ENCODE results near the gene PHKG1. TPM values are rescaled to one million over a fixed set of nuclear protein-coding genes. Genes with fewer than 3 reads are reported as not detected.
"Not testable (repeated sequence)": the region's sequence is repeated elsewhere in the genome, so short reads cannot be mapped to it uniquely, and the experiment has no call there.

Gene PHKG1
- total RNA-seq, 4 donors from 2014 or later, result 0.31 to 2.7 (median 0.57) TPM; not detected in 1

- TF ChIP-seq, protein P1, sequence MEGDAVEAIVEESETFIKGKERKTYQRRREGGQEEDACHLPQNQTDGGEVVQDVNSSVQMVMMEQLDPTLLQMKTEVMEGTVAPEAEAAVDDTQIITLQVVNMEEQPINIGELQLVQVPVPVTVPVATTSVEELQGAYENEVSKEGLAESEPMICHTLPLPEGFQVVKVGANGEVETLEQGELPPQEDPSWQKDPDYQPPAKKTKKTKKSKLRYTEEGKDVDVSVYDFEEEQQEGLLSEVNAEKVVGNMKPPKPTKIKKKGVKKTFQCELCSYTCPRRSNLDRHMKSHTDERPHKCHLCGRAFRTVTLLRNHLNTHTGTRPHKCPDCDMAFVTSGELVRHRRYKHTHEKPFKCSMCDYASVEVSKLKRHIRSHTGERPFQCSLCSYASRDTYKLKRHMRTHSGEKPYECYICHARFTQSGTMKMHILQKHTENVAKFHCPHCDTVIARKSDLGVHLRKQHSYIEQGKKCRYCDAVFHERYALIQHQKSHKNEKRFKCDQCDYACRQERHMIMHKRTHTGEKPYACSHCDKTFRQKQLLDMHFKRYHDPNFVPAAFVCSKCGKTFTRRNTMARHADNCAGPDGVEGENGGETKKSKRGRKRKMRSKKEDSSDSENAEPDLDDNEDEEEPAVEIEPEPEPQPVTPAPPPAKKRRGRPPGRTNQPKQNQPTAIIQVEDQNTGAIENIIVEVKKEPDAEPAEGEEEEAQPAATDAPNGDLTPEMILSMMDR (IDR thresholded peaks at IDR 0.05), result no peak
- no peak for TF ChIP-seq POLR2A (IDR thresholded peaks at IDR 0.05)
- H3K4me1 ChIP-seq, result peaks cover 6 to 24% (median 13%) of the 10 kb centered on the region in 3 donors
- H3K4me3 ChIP-seq, result no peak overlapping the region
- peaks cover 0 to 69% (median 3%) of the 10 kb centered on the region in 3 donors for H3K36me3 ChIP-seq
- H3K27ac ChIP-seq, result peak overlapping the region in 1 of 4 donors; percentile 21
- H3K27me3 ChIP-seq, result no peaks in the 10 kb centered on the region
- intact Hi-C loops (cut with DNase I), result no loop called here
- WGBS, 2 donors, result 46 to 58% methylated on average over 7 to 9 of the region's 13 CpGs
- DNase-seq, result no peak
- no peaks in the 10 kb centered on the region for H3K9me3 ChIP-seq
These were observed 9.5 kb downstream of the PHKG1 start for GRCh38 chr7:56083150-56083785.

GRCh38 chr7:56081626-56082340 is 11.0 kb downstream of the PHKG1 start:
- Histone ChIP-seq H3K27me3 (no peaks in the 10 kb centered on the region), H3K4me3 (no peak overlapping the region), H3K36me3 (peaks cover 0 to 71% (median 5%) of the 10 kb centered on the region in 3 donors), H3K4me1 (peaks cover 6 to 24% (median 13%) of the 10 kb centered on the region in 3 donors), H3K27ac (no peak overlapping the region), H3K9me3 (no peaks in the 10 kb centered on the region)
- WGBS, 2 donors, result 93 to 94% methylated on average over 5 to 11 of the region's 29 CpGs
- intact Hi-C loops (cut with DNase I), result no loop called here
- TF ChIP-seq, protein P1 (IDR thresholded peaks at IDR 0.05), result no peak
- TF ChIP-seq POLR2A (IDR thresholded peaks at IDR 0.05), result no peak
- no peak for DNase-seq

DNA sequence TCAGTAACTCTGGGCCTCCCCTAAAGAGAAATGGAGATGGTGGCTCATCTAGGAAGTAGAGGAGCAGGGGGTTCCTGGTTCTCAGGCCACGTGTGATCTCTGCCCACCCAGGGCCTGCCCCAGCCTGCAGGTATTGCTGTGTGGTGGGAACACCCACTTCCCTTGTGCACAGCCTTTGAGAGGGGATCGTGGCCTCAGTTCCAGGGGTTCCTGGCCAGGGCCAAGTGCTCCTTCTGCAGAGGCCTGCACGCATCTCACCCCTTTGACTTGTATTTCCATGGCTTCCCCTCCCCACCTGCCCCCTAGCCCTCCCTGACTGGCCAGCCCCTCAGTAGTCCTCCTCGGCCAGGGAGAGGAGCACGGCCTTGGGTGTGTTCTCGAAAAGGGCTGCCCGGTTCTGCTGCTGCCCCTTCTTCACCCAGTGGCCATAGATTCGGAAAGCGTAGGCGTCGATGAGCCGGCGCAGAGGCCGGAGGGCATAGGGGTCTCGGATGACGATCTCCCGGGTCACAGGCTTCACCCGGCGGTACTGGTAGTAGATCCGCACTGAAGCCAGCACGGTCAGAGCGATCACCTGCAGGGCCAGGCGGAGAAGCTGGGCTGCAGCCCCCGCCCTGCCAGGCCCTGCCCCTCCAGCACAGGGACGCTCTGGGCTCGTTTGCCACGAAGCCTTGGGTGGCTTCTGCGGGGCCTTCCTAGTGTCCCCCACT is 11.9 kb downstream of the PHKG1 start:
- peaks cover 6 to 31% (median 13%) of the 10 kb centered on the region in 3 donors for H3K4me1 ChIP-seq
- H3K9me3 ChIP-seq; H3K27me3 ChIP-seq; H3K4me3 ChIP-seq; DNase-seq; intact Hi-C loops (cut with DNase I): not testable (repeated sequence)
- WGBS, 2 donors, result 60% methylated on average over 1 of the region's 28 CpGs; no CpG with 5 or more reads in 1 of the 2 donors
- H3K27ac ChIP-seq, result peak overlapping the region in 2 of 4 donors; percentile 51 to 74
- peaks cover 0 to 67% (median 5%) of the 10 kb centered on the region in 3 donors for H3K36me3 ChIP-seq

- intact Hi-C loops (cut with DNase I), result no loop called here
- Histone ChIP-seq H3K27me3 (no peaks in the 10 kb centered on the region), H3K4me3 (no peak overlapping the region), H3K9me3 (no peaks in the 10 kb centered on the region), H3K36me3 (peaks cover 0 to 55% (median 5%) of the 10 kb centered on the region in 3 donors), H3K27ac (peak overlapping the region; percentile 51 to 84 (median 62)), H3K4me1 (peaks cover 6 to 33% (median 14%) of the 10 kb centered on the region in 3 donors)
- 46 to 52% methylated on average over 2 to 10 of the region's 12 CpGs for WGBS, 2 donors
- DNase-seq, result no peak
- TF ChIP-seq POLR2A (IDR thresholded peaks at IDR 0.05), result no peak
- TF ChIP-seq, protein P1 (IDR thresholded peaks at IDR 0.05), result peak in 4 of 6 experiments; percentile 37 to 58 (median 45)
These were observed 13.1 kb downstream of the PHKG1 start for GRCh38 chr7:56079450-56080185.

GRCh38 chr7:56078196-56078595 is 14.6 kb downstream of the PHKG1 start:
- Histone ChIP-seq H3K27me3 (no peaks in the 10 kb centered on the region), H3K36me3 (peaks cover 0 to 58% (median 5%) of the 10 kb centered on the region in 3 donors), H3K27ac (no peak overlapping the region), H3K4me3 (no peak overlapping the region), H3K9me3 (no peaks in the 10 kb centered on the region), H3K4me1 (peaks cover 6 to 34% (median 14%) of the 10 kb centered on the region in 3 donors)
- intact Hi-C loops (cut with DNase I), result no loop called here
- WGBS, 2 donors, result 90 to 91% methylated on average over 14 of the region's 16 CpGs
- DNase-seq, result no peak
- TF ChIP-seq, protein P1 (IDR thresholded peaks at IDR 0.05), result no peak
- no peak for TF ChIP-seq POLR2A (IDR thresholded peaks at IDR 0.05)

Measured in esophagus squamous epithelium (tissue), 5 donors.